SK-N-SH treated with all-trans-retinoic acid at 6 μM for 48 hours (cell line): ENCODE measurements around the gene GPC6.

ENCODE experiments used
- ARNTL ChIP-seq: fragments of 450-650 bp; formaldehyde crosslinking; IDR thresholded peaks from 2 replicates; pipeline ENCODE4 v1.5.0; 2020; ENCODE audit warnings: low read depth, mild to moderate bottlenecking, moderate library complexity, borderline replicate concordance
- BACH2 ChIP-seq: fragments of 250-450 bp; sonication (Bioruptor Pico); IDR thresholded peaks from 2 replicates; pipeline ENCODE4 v1.9.0; 2021; ENCODE audit warnings: mild to moderate bottlenecking, borderline replicate concordance
- CREB5 ChIP-seq: fragments of 250-450 bp; sonication (Bioruptor Pico); IDR thresholded peaks from 2 replicates; pipeline ENCODE4 v1.5.1; 2020; ENCODE audit warnings: low read depth, mild to moderate bottlenecking, moderate library complexity
- CSDC2 ChIP-seq: fragments of 250-450 bp; sonication (Bioruptor Pico); IDR thresholded peaks from 2 replicates; pipeline ENCODE4 v1.5.0; 2020; ENCODE audit warnings: mild to moderate bottlenecking, moderate library complexity
- CSRNP3 ChIP-seq: fragments of 250-450 bp; sonication (Bioruptor Pico); IDR thresholded peaks from 2 replicates; pipeline ENCODE4 v1.5.1; 2021; ENCODE audit warnings: mild to moderate bottlenecking, moderate library complexity
- ESRRG ChIP-seq: fragments of 250-450 bp; sonication (Bioruptor Pico); IDR thresholded peaks from 2 replicates; pipeline ENCODE4 v1.6.1; 2021; ENCODE audit warnings: mild to moderate bottlenecking
- GLIS3 ChIP-seq: fragments of 250-450 bp; sonication (Bioruptor Pico); IDR thresholded peaks from 2 replicates; pipeline ENCODE4 v1.5.0; 2020; ENCODE audit warnings: mild to moderate bottlenecking, moderate library complexity
- OSR1 ChIP-seq: fragments of 250-450 bp; sonication (Bioruptor Pico); IDR thresholded peaks from 2 replicates; pipeline ENCODE4 v1.8.0; 2022; ENCODE audit warnings: moderate library complexity, mild to moderate bottlenecking, inconsistent platforms
- PATZ1 ChIP-seq: fragments of 250-450 bp; sonication (Bioruptor Pico); IDR thresholded peaks from 2 replicates; pipeline ENCODE4 v1.8.0; 2020; ENCODE audit warnings: mild to moderate bottlenecking, moderate library complexity, borderline replicate concordance
- RARB ChIP-seq: fragments of 250-450 bp; sonication (Bioruptor Pico); IDR thresholded peaks from 2 replicates; pipeline ENCODE4 v1.8.0; 2021; ENCODE audit warnings: mild to moderate bottlenecking, moderate library complexity
- ZC3H10 ChIP-seq: fragments of 250-450 bp; sonication (Bioruptor Pico); IDR thresholded peaks from 2 replicates; pipeline ENCODE4 v1.5.1; 2021; ENCODE audit warnings: mild to moderate bottlenecking, moderate library complexity
- ZFP3 ChIP-seq: fragments of 250-450 bp; sonication (Bioruptor Pico); IDR thresholded peaks from 2 replicates; pipeline ENCODE4 v1.5.0; 2020; ENCODE audit warnings: mild to moderate bottlenecking, moderate library complexity
- ZFP30 ChIP-seq: fragments of 450-650 bp; formaldehyde crosslinking; IDR thresholded peaks from 2 replicates; pipeline ENCODE4 v1.5.0; 2022; ENCODE audit warnings: mild to moderate bottlenecking, moderate library complexity
- ZNF8 ChIP-seq: fragments of 450-650 bp; formaldehyde crosslinking; IDR thresholded peaks from 2 replicates; pipeline ENCODE4 v1.5.0; 2020; ENCODE audit warnings: mild to moderate bottlenecking, moderate library complexity

- no peak for TF ChIP-seq CSDC2 (CRISPR knock-in tag)
- TF ChIP-seq BACH2 (CRISPR knock-in tag): no peak
- no peak for TF ChIP-seq CREB5 (CRISPR knock-in tag)
- no peak for TF ChIP-seq GLIS3
- no peak for TF ChIP-seq OSR1
- TF ChIP-seq CSRNP3: no peak
- no peak for TF ChIP-seq PATZ1 (CRISPR knock-in tag)
- no peak for TF ChIP-seq ZNF8 (CRISPR knock-in tag)
- no peak for TF ChIP-seq ZC3H10 (CRISPR knock-in tag)
- TF ChIP-seq ZFP3 (CRISPR knock-in tag): no peak
- no peak for TF ChIP-seq ESRRG (CRISPR knock-in tag)
- no peak for TF ChIP-seq ZFP30 (CRISPR knock-in tag)
- no peak for TF ChIP-seq RARB
- TF ChIP-seq ARNTL (CRISPR knock-in tag): no peak
Measured at GRCh38 chr13:93810264-93810663, 583.7 kb downstream of the GPC6 start.
